Stomach (tissue), 9 donors: ENCODE results near the gene COLEC12. TPM values are rescaled to one million over a fixed set of nuclear protein-coding genes. Genes with fewer than 3 reads are reported as not detected.

Experiments used
- DNase-seq, 2 donors: peaks; one replicate each; pipeline versions ENCODE4 v3.0.0 to v3.0.0-alpha.2; 2013 to 2019
- H3K27ac ChIP-seq, 5 donors: fragments of 200-600 bp in 4 of 5; sonication (generic) in 4 of 5; one replicate each; pipeline ENCODE4 v1.5.1; 2013 to 2019; ENCODE audit warnings: mild to moderate bottlenecking in 1 of 5, moderate library complexity in 1 of 5
- H3K27me3 ChIP-seq, 3 donors: fragments of 200-600 bp; sonication (generic); one replicate each; pipeline ENCODE4 v1.5.1; 2017 to 2019; ENCODE audit warnings: mixed run types in 1 of 3
- H3K36me3 ChIP-seq, 4 donors: fragments of 200-600 bp; sonication (generic); 1 replicate in 3 of 4; 2 replicates in 1 of 4; pipeline ENCODE4 v1.5.1; 2016 to 2019
- H3K4me1 ChIP-seq, 4 donors: fragments of 200-600 bp; sonication (generic); one replicate each; pipeline ENCODE4 v1.5.1; 2016 to 2019
- H3K4me3 ChIP-seq, 4 donors: fragments of 200-600 bp; sonication (generic) in 3 of 4; one replicate each; pipeline ENCODE4 v1.5.1; 2016 to 2019; ENCODE audit warnings: mild to moderate bottlenecking in 1 of 4
- H3K9me3 ChIP-seq, 4 donors: fragments of 200-600 bp; sonication (generic); one replicate each; pipeline ENCODE4 v1.5.1; 2016 to 2019
- EP300 ChIP-seq: sonication (generic); formaldehyde crosslinking; IDR thresholded peaks from one replicate; pipeline ENCODE4 v1.6.1; 2017; ENCODE audit warnings: antibody characterized with exemption
- POLR2A ChIP-seq, 4 donors: fragments of 450-650 bp; IDR thresholded peaks; one replicate each; pipeline ENCODE4 v1.6.1; 2016; ENCODE audit warnings: antibody characterized with exemption in 4 of 4, control low read depth in 2 of 4, mild to moderate bottlenecking in 1 of 4, moderate library complexity in 1 of 4
- POLR2AphosphoS5 ChIP-seq, 3 donors: sonication (generic); formaldehyde crosslinking; IDR thresholded peaks; one replicate each; pipeline ENCODE4 v1.6.1; 2016; ENCODE audit warnings: antibody characterized with exemption in 3 of 3
- WGBS, 5 donors: extraction: QIAGEN DNeasy Blood & Tissue Kit in 3 of 5; methylation state at CpG; one replicate each; pipeline versions ENCODE4 v1.1.5 to v1.1.7; 2013 to 2018; 5-methylcytosine and 5-hydroxymethylcytosine counted together
- intact Hi-C: fragments of 100-400 bp; cut with DNase I; formaldehyde crosslinking; loops from one replicate; pipeline ENCODE4 v1.15.1; 2023; ENCODE audit warnings: low total_unique reads
- polyA plus RNA-seq, 3 donors: library from polyadenylated mRNA; stranded (reverse); fragments of 200-250 nt; gene quantifications; one replicate each; pipeline ENCODE4 v1.2.3, GENCODE V29; 2013
- total RNA-seq, 5 donors: library from RNA; depleted of rRNA; stranded (reverse); fragments of >200 nt; gene quantifications; one replicate each; pipeline versions ENCODE4 v1.1.0 to v1.2.3, GENCODE V29; 2014 to 2016
- TF ChIP-seq, protein P1 (sequence below), 7 experiments: fragments of 450-650 bp in 4 of 7; fragments of 200-600 bp in 3 of 7; sonication (generic) in 3 of 7; IDR thresholded peaks; one replicate each; pipeline ENCODE4 v1.5.1; 2016 to 2019; ENCODE audit warnings: antibody characterized with exemption in 7 of 7, control low read depth in 2 of 7, mild to moderate bottlenecking in 1 of 7
- donor health status: healthy with polysubstance abuse.
- donor health status: Bipolar disorder and iron deficiency.
- donor health status: healthy.

The COLEC12 gene
- total and polyA plus RNA-seq, 8 donors = 1.7 to 37.5 (median 5.6) TPM

DNA sequence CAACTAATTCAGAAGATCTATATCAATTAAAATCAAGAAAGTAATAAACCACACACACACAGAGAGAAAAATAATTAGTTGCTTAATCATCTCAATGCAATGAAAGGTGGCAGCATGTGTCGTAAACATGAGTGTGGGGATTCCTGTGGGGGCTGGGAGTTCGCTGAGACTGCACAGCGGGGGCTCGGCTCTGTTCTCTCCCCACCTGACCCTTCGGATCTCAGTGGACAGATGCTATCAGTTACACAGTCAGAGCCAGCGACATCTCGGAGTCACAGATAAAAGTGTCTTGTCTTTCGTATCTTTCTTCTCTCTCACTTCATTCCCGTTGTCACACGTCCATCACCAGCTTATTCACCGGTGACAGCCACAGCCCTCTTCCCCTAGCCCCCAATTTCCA, 37.1 kb downstream of the COLEC12 start:
- TF ChIP-seq EP300 = no peak
- intact Hi-C loops = no loop called here
- no peaks in the 10 kb centered on the region for H3K27me3 ChIP-seq

DNA sequence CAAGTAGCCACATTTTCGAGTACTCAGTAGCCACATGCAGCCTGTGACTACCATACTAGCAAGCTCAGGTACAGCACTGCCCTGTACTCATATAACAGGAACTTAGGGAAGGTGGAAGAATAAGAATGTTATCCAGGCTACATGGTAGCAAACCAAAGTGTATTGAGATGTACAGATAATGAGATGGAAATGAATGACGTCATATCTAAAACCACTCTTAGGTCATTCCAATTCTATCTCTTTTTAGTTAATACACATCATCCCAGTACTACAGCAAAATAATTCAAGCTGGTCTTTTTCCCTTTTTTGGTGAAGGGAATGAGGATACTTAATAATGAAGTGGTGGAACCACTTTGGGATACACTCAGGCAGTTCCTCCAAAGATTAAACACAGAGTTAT, 38.7 kb downstream of the COLEC12 start:
- intact Hi-C loops = no loop called here
- no peak for TF ChIP-seq POLR2A (IDR thresholded peaks at IDR 0.05)
- TF ChIP-seq POLR2AphosphoS5 (IDR thresholded peaks at IDR 0.05) = no peak
- TF ChIP-seq, protein P1, sequence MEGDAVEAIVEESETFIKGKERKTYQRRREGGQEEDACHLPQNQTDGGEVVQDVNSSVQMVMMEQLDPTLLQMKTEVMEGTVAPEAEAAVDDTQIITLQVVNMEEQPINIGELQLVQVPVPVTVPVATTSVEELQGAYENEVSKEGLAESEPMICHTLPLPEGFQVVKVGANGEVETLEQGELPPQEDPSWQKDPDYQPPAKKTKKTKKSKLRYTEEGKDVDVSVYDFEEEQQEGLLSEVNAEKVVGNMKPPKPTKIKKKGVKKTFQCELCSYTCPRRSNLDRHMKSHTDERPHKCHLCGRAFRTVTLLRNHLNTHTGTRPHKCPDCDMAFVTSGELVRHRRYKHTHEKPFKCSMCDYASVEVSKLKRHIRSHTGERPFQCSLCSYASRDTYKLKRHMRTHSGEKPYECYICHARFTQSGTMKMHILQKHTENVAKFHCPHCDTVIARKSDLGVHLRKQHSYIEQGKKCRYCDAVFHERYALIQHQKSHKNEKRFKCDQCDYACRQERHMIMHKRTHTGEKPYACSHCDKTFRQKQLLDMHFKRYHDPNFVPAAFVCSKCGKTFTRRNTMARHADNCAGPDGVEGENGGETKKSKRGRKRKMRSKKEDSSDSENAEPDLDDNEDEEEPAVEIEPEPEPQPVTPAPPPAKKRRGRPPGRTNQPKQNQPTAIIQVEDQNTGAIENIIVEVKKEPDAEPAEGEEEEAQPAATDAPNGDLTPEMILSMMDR (IDR thresholded peaks at IDR 0.05) = no peak
- TF ChIP-seq EP300 = no peak
- Histone ChIP-seq H3K27ac (no peak overlapping the region), H3K4me3 (no peak overlapping the region), H3K27me3 (no peaks in the 10 kb centered on the region), H3K9me3 (no peaks in the 10 kb centered on the region), H3K4me1 (peaks cover 0 to 20% (median 9%) of the 10 kb centered on the region in 4 donors), H3K36me3 (no peaks in the 10 kb centered on the region)
- 45 to 71% (median 50%) methylated on average over 2 of the region's 2 CpGs for WGBS, 5 donors
- no peak for DNase-seq

More for the DNA sequence above, 37.1 kb downstream of the COLEC12 start:
- 71 to 88% (median 85%) methylated on average over 11 of the region's 11 CpGs for WGBS, 5 donors
- Histone ChIP-seq H3K27ac (no peak overlapping the region), H3K4me1 (peaks cover 0 to 4% (median 1%) of the 10 kb centered on the region in 4 donors), H3K4me3 (no peak overlapping the region), H3K36me3 (no peaks in the 10 kb centered on the region), H3K9me3 (no peaks in the 10 kb centered on the region)
- no peak for DNase-seq

GRCh38 chr18:460791-461190, 39.7 kb downstream of the COLEC12 start:
- TF ChIP-seq, protein P1 (IDR thresholded peaks at IDR 0.05) = no peak
- TF ChIP-seq POLR2A (IDR thresholded peaks at IDR 0.05) (no peak), EP300 (no peak), POLR2AphosphoS5 (IDR thresholded peaks at IDR 0.05) (no peak)
- Histone ChIP-seq H3K4me1 (peaks cover 0 to 29% (median 13%) of the 10 kb centered on the region in 4 donors), H3K27me3 (no peaks in the 10 kb centered on the region), H3K36me3 (no peaks in the 10 kb centered on the region), H3K27ac (no peak overlapping the region), H3K9me3 (no peaks in the 10 kb centered on the region), H3K4me3 (no peak overlapping the region)
- no peak for DNase-seq
- 86 to 94% (median 90%) methylated on average over 5 to 6 of the region's 6 CpGs for WGBS, 5 donors
- intact Hi-C loops = no loop called here

DNA sequence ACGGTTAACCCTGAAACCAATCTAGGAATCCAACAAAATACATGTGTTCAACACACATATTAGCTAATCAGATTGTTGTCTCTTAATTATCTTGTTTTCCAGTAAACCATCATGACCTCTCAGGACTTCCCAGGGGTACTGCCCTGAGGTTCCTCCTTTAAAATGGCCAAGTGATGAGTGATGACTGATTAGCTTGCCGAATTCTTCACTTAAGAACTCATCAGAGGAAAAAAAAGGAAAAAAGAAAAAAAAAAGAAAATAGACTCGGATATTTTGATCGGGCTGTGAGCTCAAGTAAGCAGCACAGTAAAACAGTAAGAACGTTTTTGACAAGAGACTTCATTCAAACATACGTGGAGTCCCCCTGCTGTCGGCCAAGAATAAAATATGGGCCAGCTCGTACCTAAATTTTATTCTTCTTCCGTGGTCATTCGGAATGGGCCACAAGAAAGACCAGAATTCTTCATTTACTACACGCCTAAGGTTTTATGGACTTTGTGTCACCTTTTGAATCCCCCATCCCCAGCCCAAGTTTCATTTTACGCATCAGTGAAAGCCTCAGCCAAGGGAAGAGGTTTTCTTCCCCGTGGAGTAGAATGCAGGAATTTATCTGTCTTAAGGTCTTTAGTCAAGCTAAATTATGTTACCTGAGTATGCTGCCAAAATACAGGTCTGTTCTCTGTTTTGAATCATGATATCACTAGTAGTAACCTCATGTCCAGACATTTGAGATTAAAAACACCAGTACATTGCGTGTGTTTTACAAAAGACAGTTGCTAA, 40.5 kb downstream of the COLEC12 start:
- peak in 1 of 2 donors; percentile 45 for DNase-seq
- peaks cover 0 to 29% (median 13%) of the 10 kb centered on the region in 4 donors for H3K4me1 ChIP-seq
- no peaks in the 10 kb centered on the region for H3K36me3 ChIP-seq
- H3K27ac ChIP-seq = no peak overlapping the region
- no peaks in the 10 kb centered on the region for H3K27me3 ChIP-seq
- WGBS, 5 donors = 81 to 89% (median 87%) methylated on average over 14 of the region's 14 CpGs
- H3K9me3 ChIP-seq = no peaks in the 10 kb centered on the region
- no peak overlapping the region for H3K4me3 ChIP-seq
- TF ChIP-seq EP300 = no peak
- no peak for TF ChIP-seq POLR2AphosphoS5 (IDR thresholded peaks at IDR 0.05)
- TF ChIP-seq POLR2A (IDR thresholded peaks at IDR 0.05) = no peak
- TF ChIP-seq, protein P1 (IDR thresholded peaks at IDR 0.05) = no peak
- intact Hi-C loops = no loop called here
